Transverse colon (tissue), 4 donors: Measurements from ENCODE around the gene SIK1.
"Not testable (repeated sequence)": the region's sequence is repeated elsewhere in the genome, so short reads cannot be mapped to it uniquely, and the experiment has no call there.

Source experiments
- CTCF ChIP-seq, 5 experiments: fragments of 200-600 bp in 3 of 5; fragments of 450-650 bp in 2 of 5; sonication (generic) in 3 of 5; IDR thresholded peaks; 1 replicate in 2 of 5; 2 replicates in 3 of 5; pipeline ENCODE4 v1.5.1; 2016 to 2017; ENCODE audit warnings: antibody characterized with exemption in 5 of 5, inconsistent platforms in 3 of 5, mild to moderate bottlenecking in 2 of 5, moderate library complexity in 1 of 5
- EP300 ChIP-seq: sonication (generic); formaldehyde crosslinking; IDR thresholded peaks from one replicate; pipeline ENCODE4 v1.6.1; 2017; ENCODE audit warnings: antibody characterized with exemption, low read depth
- POLR2AphosphoS5 ChIP-seq, 3 donors: sonication (generic); formaldehyde crosslinking; IDR thresholded peaks; one replicate each; pipeline ENCODE4 v1.6.1; 2016; ENCODE audit warnings: antibody characterized with exemption in 3 of 3

GRCh38 chr21:43379626-43380122 lies 47.3 kb downstream of the SIK1 start:
- TF ChIP-seq EP300; CTCF (IDR thresholded peaks at IDR 0.05); POLR2AphosphoS5 (IDR thresholded peaks at IDR 0.05): not testable (repeated sequence)
